ENCODE data around the gene PALD1.

The PALD1 gene

DNA sequence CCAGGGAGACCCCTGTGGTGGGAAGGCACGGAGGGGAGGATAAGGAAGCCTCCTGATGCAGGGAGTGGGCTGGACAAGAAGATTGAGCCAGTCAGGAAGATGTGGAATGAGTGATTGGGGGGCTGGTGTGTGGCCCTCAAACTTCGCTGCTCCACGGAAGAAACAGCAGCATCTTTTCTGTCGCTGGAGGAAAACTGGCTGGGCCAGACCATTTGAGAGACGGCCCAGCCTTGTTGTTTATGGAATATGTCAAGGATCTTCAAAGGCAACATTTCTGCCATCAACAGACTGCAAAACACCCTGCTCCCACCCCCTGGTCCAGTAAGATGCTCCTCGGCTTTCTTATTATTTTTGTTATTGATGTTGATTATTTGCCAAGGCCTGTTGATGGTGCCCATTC lies 29.4 kb downstream of the PALD1 start:
- DNase-seq, result no peak

DNA sequence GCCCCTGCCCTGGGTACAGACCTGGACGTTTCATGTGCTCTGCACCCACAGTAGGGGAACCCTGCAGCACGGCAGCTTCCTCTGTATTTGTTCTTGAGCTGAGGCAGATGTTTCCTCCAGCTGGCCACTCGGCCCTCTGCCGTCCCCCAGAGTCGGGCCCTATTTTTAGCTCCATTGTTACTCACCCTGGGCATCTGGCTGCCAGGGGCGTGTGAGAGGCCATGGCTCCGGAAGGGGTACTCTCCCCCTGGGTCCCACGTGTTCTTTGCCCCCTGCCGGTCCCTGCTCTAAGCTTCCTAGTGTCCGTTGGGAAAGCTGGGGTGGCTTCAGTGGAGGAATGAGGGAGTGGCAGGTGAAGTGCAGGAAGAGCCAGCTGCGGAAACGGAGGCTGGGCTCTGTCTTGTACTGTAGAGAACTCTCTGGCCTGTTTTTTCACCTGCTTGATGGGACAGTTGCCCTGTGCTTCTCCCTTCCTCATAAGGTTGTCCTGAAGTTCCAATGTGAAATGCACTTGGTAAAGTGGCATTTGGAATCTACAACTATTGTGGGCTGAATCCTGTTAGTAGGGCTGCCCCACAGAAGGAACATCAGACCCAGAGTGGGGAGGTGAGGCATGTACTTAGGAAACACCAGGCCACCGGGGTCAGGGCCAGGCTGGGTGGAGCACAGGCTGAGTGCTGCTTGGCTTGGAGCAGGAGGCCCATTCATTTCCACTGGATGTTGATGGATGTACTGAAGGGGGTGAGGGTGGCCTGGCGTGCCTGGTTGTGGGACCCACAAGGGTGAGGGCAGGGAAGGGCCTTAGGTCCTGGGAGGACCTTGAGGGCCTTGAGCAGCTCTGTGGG lies 30.6 kb downstream of the PALD1 start:
- DNase-seq, result no peak

- DNase-seq, result no peak
These were observed 31.2 kb downstream of the PALD1 start for GRCh38 chr10:70509757-70510147.

DNA sequence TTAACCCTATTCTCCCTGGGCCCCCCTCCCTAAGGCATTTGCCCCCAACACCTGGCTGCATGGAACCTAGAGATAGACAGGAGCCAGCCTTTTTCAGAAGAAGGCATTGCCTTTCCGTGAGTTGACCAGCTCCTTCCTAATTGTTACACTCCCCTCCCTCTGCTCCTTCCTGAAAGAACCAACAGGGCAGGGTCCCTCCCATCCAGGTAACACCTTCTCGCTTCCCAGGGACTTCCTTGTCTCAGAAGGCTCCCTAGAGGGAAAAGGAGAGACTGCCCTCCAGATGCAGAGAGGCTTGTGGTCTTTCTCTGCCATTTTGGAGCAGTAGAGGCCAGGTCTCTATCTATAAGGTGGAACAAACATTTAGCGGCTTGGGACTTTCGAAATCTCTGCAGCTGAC lies 31.9 kb downstream of the PALD1 start:
- no peak for DNase-seq

DNA sequence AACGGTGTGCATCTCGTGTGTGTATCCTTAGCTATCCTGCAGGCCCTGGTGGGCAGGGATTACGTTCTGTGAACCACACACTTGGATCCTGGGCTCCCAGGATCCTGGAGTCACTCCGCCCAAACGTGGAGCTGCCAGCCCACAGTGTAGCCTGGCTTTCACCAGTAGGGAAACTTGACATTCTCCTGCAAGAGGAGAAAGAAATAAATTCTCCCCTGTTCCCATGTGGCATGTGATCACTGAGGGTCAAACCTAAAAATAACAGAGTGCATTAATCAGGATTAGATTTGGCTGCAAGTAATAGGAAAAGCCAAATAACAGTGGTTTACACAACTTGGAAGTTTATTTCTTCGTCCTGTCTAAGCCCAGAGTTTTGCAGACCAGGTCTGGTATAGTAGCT lies 32.3 kb downstream of the PALD1 start:
- no peak for DNase-seq

DNA sequence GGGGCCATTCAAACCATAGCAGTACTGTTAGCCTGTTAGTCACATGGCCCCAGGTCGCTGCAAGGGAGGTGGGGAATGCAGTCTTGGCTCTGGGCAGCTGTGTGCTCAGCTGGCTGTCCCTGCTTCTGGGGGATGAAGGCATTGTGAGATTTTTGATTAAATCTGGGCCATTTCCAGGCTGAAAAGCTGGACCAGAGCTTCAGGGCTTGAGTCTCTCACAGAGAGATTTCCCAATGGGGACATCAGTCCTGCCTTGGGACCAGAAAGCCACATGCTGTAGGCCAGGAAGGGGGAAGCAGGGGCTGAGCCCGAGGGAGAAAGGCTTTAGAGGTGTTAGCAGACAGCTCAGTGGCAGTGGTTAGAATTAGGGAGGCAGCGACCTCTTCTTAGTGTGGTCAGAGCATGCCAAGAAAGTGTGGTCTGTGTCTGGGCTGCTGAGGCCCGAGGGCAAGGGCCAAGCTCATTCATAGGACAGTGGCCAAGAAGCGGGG lies 33.6 kb downstream of the PALD1 start:
- no peak for DNase-seq

DNA sequence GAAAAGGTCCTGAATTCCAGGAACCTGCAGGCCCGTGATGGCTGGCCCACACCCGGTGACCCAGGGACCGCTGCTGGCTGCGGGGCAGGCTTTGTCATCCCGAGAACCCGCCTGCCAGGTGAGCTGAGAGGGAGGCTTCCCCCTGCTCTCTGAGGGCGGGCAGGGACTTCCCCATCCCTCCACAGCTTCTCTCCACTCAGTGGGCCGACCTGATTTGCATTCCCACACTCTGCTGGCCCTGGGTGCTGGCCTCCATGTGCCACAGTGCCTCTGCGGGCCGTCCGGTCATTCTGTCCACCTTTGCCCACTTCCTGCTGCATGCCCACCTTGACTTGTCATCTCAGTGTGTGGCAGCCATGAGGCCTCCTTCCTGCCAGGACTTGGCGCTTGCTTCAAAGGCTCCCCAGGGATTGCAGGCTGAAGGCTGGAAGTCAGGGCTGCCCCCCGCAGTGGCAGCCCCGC lies 35.3 kb downstream of the PALD1 start:
- no peak for DNase-seq

- DNase-seq, result no peak
These were observed 36.0 kb downstream of the PALD1 start for GRCh38 chr10:70514591-70514990.

GRCh38 chr10:70515035-70515667 lies 36.6 kb downstream of the PALD1 start:
- no peak for DNase-seq

DNA sequence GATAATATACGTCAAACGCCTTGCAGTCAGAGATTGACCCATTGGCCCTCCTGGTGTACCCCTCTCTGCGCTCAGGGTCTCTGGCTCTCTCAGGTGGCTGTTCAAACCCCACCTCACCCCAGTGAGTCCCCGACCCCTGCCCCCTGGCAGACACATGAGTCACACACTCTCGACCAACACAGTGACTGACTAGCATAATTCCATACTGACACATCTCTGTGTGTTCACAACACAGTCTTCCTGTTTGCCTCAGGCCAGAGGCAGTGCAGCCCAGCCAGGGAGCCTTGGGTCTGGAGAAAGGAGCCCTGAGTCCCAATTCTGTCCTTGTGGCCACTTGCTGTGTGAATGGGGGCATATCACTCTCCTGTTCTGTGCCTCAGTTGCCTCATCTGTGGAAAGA lies 40.1 kb downstream of the PALD1 start:
- no peak for DNase-seq

DNA sequence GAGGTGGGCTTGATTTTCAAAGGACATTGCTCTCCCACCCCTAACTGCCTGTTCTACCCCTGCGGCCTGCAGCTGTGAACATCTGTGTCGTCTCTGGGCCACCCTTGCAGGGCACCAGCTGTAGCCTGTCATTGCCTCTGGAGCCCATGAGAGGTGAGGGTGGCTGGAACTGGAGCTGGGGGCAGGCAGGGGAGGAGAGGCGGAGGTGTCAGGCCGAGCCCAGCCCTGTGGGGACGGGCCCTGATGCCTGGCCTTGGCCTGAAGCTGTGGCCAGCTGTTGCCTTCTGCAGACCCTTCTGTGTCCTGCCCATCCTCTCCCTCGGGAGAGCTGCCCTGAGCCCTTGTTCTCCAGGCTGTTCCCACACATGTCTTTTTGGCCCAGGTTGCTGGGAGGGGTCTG lies 44.5 kb downstream of the PALD1 start:
- DNase-seq, result no peak

DNA sequence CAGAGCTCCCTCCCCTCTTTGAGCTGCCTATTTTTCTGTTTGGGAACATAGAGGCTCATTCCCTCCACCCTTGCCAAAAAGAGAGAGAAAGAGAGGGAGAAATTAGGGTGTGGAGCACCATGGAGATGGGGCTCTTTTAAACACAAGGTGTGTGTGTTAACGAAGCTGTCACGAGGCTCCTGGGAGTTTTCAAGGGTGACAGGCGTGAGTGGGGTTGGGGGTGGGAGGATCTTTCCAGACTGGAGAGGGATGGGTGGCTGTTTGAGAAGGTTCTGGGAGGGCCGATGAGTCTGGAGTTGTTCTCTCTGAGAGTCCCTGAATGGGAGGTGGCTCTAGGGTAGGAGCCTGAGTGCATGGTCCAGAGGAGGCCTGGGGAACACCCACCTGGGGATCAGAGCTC lies 45.0 kb downstream of the PALD1 start:
- no peak for DNase-seq

GRCh38 chr10:70528314-70528713 lies 49.7 kb downstream of the PALD1 start:
- no peak for DNase-seq

DNA sequence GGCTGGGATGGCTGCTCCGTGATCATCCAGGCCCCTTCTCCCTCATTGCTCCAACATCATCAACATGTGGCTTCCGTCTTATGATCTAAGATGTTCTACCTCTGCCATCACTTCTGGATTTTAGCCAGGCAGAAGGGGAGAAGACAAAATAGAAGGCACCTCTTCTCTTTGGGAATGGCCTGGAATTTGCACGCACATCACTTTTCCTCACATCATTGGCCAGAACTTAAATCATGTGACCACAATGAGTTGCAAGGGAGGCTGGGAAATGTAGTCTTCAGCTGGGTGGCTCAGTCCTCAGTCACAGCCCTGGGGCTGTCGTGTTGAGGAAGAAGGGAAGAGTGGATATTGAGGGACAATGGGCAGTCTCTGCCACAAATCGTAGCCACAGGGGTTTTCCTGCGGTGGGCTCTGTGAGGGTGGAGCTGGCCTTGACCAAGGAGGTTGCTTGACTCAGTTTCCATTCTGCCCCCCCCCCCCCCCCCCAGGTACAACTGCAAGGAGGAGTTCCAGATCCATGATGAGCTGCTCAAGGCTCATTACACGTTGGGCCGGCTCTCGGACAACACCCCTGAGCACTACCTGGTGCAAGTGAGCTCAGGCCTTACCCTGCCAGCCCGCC lies 50.3 kb downstream of the PALD1 start:
- DNase-seq, result no peak

- no peak for DNase-seq
These were observed 51.3 kb downstream of the PALD1 start for GRCh38 chr10:70529848-70530247.

DNA sequence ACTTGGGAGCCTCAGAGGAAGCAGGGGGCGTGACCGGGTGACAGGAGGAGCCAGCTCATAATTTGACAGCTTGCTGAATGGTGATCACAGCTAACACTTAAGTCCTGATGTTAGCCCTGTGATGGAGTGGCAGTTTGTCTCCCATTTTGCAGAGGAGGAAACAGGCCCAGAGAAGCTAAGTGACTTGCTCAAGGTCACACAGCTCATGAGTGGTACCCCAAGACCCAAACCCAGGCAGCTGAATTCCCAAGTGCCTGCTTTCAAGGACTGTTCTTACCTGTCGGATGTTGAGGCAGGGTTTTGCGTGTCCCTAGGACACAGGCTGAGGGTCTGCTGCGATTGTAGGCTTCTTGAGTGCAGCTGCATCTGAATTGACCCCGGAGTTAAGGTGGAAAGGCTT lies 51.7 kb downstream of the PALD1 start:
- DNase-seq, result no peak

GRCh38 chr10:70532554-70533188 lies 54.1 kb downstream of the PALD1 start:
- no peak for DNase-seq

DNA sequence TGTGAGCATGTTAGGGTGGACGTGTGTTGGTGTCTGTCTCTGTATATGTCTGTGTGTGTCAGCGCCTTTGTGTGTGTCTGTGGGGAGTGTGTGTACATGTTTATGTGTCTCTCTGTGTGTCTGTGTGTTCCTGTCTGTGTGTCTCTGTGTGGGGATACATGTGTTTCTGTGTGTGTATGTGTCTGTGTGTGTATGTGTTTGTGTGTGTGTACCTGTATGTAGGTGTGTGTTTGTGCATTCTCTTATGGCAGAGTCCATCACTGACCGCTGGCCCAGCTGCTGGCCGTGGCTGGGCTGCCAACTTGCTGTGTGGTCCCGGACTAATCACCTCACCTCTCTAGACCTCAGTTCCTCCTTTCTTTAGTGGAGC lies 54.6 kb downstream of the PALD1 start:
- DNase-seq, result no peak

DNA sequence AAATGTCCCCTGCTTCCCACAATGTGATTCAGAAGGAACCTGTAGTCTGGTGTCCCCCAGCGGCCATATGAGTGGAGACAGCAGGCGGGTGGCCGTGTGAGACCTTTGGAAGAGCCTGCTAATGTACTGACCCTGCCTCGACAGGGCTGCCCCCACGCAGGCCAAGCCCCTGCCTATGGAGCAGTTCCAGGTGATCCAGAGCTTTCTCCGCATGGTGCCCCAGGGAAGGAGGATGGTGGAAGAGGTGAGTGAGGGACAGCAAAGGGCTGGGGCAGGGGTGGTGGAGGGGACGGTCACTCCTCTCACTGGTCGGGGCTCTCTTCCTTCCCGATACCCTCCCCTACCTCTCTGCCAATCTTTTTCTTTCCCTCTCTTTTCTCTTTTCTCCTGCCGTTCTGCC lies 55.7 kb downstream of the PALD1 start:
- no peak for DNase-seq

DNA sequence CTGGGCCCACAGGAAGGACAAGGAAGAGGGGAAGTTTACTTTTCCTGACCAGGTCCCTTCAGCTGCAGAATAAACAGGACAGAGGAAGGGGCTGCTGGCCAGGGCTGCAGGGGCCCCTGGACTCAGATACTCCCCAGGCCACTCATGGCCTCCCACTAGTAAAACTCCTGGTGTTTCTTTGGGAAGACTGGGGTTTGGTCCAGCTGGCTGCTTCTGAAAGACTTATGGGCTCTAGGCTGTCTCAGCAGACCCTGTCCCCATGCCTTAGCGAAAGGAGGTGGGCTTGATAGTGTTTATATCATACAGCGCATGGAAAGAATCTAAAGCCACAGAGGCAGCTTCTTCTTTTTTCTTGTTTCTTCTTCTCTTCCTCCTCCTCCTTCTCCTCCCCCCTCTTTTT lies 56.4 kb downstream of the PALD1 start:
- no peak for DNase-seq

GRCh38 chr10:70535451-70535850 lies 56.9 kb downstream of the PALD1 start:
- no peak for DNase-seq

GRCh38 chr10:70536196-70536861 lies 57.8 kb downstream of the PALD1 start:
- no peak for DNase-seq
